Astrocyte (in vitro differentiated cells and primary cell): ENCODE results near the gene AMBN. TPM values are rescaled to one million over a fixed set of nuclear protein-coding genes. Genes with fewer than 3 reads are reported as not detected.

Source experiments
- DNase-seq: peaks from one replicate; pipeline ENCODE4 v3.0.0-alpha.2; 2010; ENCODE audit warnings: low read depth
- FAIRE-seq: peaks from 2 replicates; lab custom pipeline; 2011; peaks lifted over from hg19 to GRCh38; lab: Jason Lieb, UNC
- H2AFZ ChIP-seq: 2 replicates; pipeline ENCODE4 v1.6.0; 2012; ENCODE audit warnings: low read depth, low read length, inconsistent platforms
- H3K27ac ChIP-seq: 2 replicates; pipeline ENCODE4 v1.5.1; 2011; ENCODE audit warnings: low read depth, low read length, inconsistent platforms
- H3K27me3 ChIP-seq: 2 replicates; pipeline ENCODE4 v1.6.0; 2011; ENCODE audit warnings: low read length, inconsistent platforms; ENCODE audit not compliant: insufficient read depth
- H3K36me3 ChIP-seq: 2 replicates; pipeline ENCODE4 v1.5.1; 2011; ENCODE audit warnings: low read length, inconsistent platforms; ENCODE audit not compliant: insufficient read depth
- H3K4me1 ChIP-seq: 2 replicates; pipeline ENCODE4 v1.5.1; 2011; ENCODE audit warnings: low read length, inconsistent platforms; ENCODE audit not compliant: insufficient read depth
- H3K4me2 ChIP-seq: 2 replicates; pipeline ENCODE4 v1.6.0; 2012; ENCODE audit warnings: low read length, inconsistent platforms
- H3K4me3 ChIP-seq: 2 replicates; pipeline ENCODE4 v1.5.1; 2011; ENCODE audit warnings: low read depth, mild to moderate bottlenecking, low read length, inconsistent platforms; ENCODE audit not compliant: insufficient read depth
- H3K79me2 ChIP-seq: 2 replicates; pipeline ENCODE4 v1.6.0; 2012; ENCODE audit warnings: mild to moderate bottlenecking, low read length, inconsistent platforms; ENCODE audit not compliant: insufficient read depth
- H3K9ac ChIP-seq: 2 replicates; pipeline ENCODE4 v1.6.0; 2012; ENCODE audit warnings: mild to moderate bottlenecking, low read length, inconsistent platforms
- H3K9me3 ChIP-seq: 2 replicates; pipeline ENCODE4 v1.5.1; 2012; ENCODE audit warnings: low read depth, mild to moderate bottlenecking, low read length, inconsistent platforms; ENCODE audit not compliant: insufficient read depth
- H4K20me1 ChIP-seq: 2 replicates; pipeline ENCODE4 v1.6.0; 2012; ENCODE audit warnings: low read length, inconsistent platforms; ENCODE audit not compliant: insufficient read depth
- H3K27ac Mint-ChIP-seq: one replicate; pipeline ENCODE4 v1.8.0; 2021; ENCODE audit warnings: mild to moderate bottlenecking, mixed read lengths; ENCODE audit not compliant: unreplicated experiment
- H3K27me3 Mint-ChIP-seq: one replicate; pipeline ENCODE4 v1.8.0; 2021; ENCODE audit warnings: low read depth, mixed read lengths; ENCODE audit not compliant: unreplicated experiment
- H3K36me3 Mint-ChIP-seq: one replicate; pipeline ENCODE4 v1.8.0; 2021; ENCODE audit warnings: low read depth, mixed read lengths; ENCODE audit not compliant: unreplicated experiment
- H3K4me1 Mint-ChIP-seq: one replicate; pipeline ENCODE4 v1.8.0; 2021; ENCODE audit warnings: low read depth, mixed read lengths; ENCODE audit not compliant: unreplicated experiment
- H3K4me3 Mint-ChIP-seq: one replicate; pipeline ENCODE4 v1.8.0; 2021; ENCODE audit warnings: mild to moderate bottlenecking, moderate library complexity, mixed read lengths; ENCODE audit not compliant: unreplicated experiment
- H3K9me3 Mint-ChIP-seq: one replicate; pipeline ENCODE4 v1.8.0; 2021; ENCODE audit warnings: mild to moderate bottlenecking, mixed read lengths; ENCODE audit not compliant: unreplicated experiment
- EZH2 ChIP-seq: IDR thresholded peaks from 2 replicates; pipeline ENCODE4 v1.6.1; 2012; ENCODE audit warnings: mild to moderate bottlenecking, low read length, inconsistent platforms; ENCODE audit not compliant: insufficient read depth
- total RNA-seq: library from RNA; stranded (reverse); gene quantifications from 2 replicates; pipeline ENCODE4 v1.2.1, GENCODE V29; 2021
- TF ChIP-seq, protein P1 (sequence below): IDR thresholded peaks from 2 replicates; pipeline ENCODE4 v1.5.1; 2011; ENCODE audit warnings: low read depth, mild to moderate bottlenecking, inconsistent platforms, low read length, moderate library complexity; ENCODE audit not compliant: insufficient read depth

The AMBN gene
- total RNA-seq, 1 donor from 2014 or later = not detected

DNA sequence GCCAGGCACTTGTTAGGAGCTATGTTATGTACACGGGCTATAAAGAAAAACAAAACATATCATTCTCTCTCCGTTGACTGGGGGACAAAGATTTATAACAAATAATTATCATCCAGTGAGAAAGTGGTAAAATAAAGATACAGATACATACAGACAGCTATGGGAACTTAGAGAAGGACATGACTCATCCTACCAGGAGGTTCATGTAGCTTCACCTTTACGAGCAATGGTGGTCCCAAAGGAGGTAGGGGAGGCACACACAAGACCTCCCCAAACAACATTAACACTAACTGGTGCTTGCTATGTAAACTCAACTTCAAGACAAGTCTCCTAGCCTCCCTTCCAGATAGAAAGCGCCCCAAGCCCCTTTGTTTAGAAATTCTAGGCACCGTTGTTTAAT, 8.9 kb downstream of the AMBN start:
- Mint-ChIP-seq H3K9me3 (no peaks in the 10 kb centered on the region), H3K4me3 (no peak overlapping the region), H3K27me3 (no peaks in the 10 kb centered on the region), H3K4me1 (peaks cover 4% of the 10 kb centered on the region), H3K27ac (no peak overlapping the region), H3K36me3 (no peaks in the 10 kb centered on the region)
- TF ChIP-seq, protein P1, sequence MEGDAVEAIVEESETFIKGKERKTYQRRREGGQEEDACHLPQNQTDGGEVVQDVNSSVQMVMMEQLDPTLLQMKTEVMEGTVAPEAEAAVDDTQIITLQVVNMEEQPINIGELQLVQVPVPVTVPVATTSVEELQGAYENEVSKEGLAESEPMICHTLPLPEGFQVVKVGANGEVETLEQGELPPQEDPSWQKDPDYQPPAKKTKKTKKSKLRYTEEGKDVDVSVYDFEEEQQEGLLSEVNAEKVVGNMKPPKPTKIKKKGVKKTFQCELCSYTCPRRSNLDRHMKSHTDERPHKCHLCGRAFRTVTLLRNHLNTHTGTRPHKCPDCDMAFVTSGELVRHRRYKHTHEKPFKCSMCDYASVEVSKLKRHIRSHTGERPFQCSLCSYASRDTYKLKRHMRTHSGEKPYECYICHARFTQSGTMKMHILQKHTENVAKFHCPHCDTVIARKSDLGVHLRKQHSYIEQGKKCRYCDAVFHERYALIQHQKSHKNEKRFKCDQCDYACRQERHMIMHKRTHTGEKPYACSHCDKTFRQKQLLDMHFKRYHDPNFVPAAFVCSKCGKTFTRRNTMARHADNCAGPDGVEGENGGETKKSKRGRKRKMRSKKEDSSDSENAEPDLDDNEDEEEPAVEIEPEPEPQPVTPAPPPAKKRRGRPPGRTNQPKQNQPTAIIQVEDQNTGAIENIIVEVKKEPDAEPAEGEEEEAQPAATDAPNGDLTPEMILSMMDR = no peak
- no peak for TF ChIP-seq EZH2
- Histone ChIP-seq H3K4me3 (no peak overlapping the region), H2AFZ (no peak overlapping the region), H3K4me2 (no peak overlapping the region), H3K27me3 (no peaks in the 10 kb centered on the region), H3K27ac (no peak overlapping the region), H3K4me1 (no peaks in the 10 kb centered on the region), H3K36me3 (no peaks in the 10 kb centered on the region), H4K20me1 (no peaks in the 10 kb centered on the region), H3K9ac (no peak overlapping the region), H3K79me2 (no peaks in the 10 kb centered on the region), H3K9me3 (no peaks in the 10 kb centered on the region)
- DNase-seq (no peak), FAIRE-seq (no peak)

DNA sequence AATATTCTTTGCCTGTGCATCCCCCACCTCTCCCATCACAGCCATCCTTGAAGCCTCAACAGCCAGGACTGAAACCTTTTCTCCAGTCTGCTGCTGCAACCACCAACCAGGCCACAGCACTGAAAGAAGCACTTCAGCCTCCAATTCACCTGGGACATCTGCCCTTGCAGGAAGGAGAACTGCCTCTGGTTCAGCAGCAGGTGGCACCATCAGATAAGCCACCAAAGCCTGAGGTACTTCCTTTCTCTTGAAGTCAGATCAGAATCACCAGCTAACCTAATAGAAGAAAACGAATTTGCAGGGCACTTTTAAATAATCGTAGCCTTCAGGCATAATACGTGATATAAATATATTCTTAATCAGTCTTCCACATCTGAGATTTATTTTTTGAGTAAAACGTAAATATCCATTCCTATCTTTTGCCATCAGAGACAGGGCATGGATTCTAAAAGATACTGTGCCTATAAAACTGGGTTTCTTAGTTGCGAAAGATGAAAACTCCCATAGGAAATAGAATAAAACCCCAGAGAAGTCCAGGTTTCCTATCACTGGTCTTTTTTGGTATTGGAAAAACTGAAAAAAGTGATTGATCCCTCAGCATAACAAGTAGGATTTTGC, 9.5 kb downstream of the AMBN start:
- H3K27me3 Mint-ChIP-seq = no peaks in the 10 kb centered on the region
- Histone ChIP-seq H3K4me1 (no peaks in the 10 kb centered on the region), H3K79me2 (no peaks in the 10 kb centered on the region), H3K4me3 (no peak overlapping the region), H3K27me3 (no peaks in the 10 kb centered on the region), H4K20me1 (no peaks in the 10 kb centered on the region), H3K4me2 (no peak overlapping the region), H3K9me3 (no peaks in the 10 kb centered on the region), H3K9ac (no peak overlapping the region), H2AFZ (no peak overlapping the region), H3K36me3 (no peaks in the 10 kb centered on the region), H3K27ac (no peak overlapping the region)
- H3K4me1 Mint-ChIP-seq = peaks cover 4% of the 10 kb centered on the region
- no peak overlapping the region for H3K4me3 Mint-ChIP-seq
- DNase-seq = peak; percentile 49
- TF ChIP-seq EZH2 = no peak
- TF ChIP-seq, protein P1 = peak; percentile 76
- no peaks in the 10 kb centered on the region for H3K9me3 Mint-ChIP-seq
- H3K27ac Mint-ChIP-seq = no peak overlapping the region
- no peak for FAIRE-seq
- H3K36me3 Mint-ChIP-seq = no peaks in the 10 kb centered on the region

DNA sequence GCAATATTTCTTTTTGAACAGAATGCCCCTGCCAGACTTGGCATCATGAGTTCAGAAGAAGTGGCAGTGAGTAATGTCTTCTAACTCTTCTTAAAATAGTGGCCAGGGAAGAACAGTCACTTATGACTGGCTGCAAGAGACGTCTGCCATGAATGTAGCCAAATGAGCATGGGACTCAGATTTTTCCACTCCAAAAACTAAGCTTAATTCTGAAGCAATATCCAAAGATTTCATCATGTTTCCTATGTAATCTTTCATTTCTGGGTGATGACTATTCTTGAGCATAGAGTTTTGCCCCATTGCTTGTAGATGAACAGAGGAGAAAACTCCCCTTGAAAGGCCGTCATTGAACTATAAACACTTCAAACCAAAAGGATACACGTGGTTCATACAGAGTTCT, 11.8 kb downstream of the AMBN start:
- Mint-ChIP-seq H3K27me3 (no peaks in the 10 kb centered on the region), H3K27ac (no peak overlapping the region), H3K4me1 (peaks cover 4% of the 10 kb centered on the region), H3K4me3 (no peak overlapping the region), H3K36me3 (no peaks in the 10 kb centered on the region), H3K9me3 (no peaks in the 10 kb centered on the region)
- Histone ChIP-seq H3K4me1 (no peaks in the 10 kb centered on the region), H3K79me2 (no peaks in the 10 kb centered on the region), H3K4me3 (no peak overlapping the region), H3K9me3 (no peaks in the 10 kb centered on the region), H3K4me2 (no peak overlapping the region), H3K36me3 (no peaks in the 10 kb centered on the region), H3K27ac (no peak overlapping the region), H2AFZ (no peak overlapping the region), H3K9ac (no peak overlapping the region), H3K27me3 (no peaks in the 10 kb centered on the region), H4K20me1 (no peaks in the 10 kb centered on the region)
- FAIRE-seq = no peak
- no peak for DNase-seq
- TF ChIP-seq, protein P1 = no peak
- no peak for TF ChIP-seq EZH2
